Tibial artery (tissue), 4 donors: ENCODE measurements around the gene PRDM5.

Experiments
- DNase-seq, 2 donors: peaks; one replicate each; pipeline ENCODE4 v3.0.0-alpha.2; 2019
- H3K27ac ChIP-seq, 2 donors: fragments of 200-600 bp; sonication (generic) in 1 of 2; 1 replicate in 1 of 2; 2 replicates in 1 of 2; pipeline ENCODE4 v1.5.1; 2018 to 2019; ENCODE audit warnings: mild to moderate bottlenecking in 1 of 2
- H3K27me3 ChIP-seq, 2 donors: fragments of 200-600 bp; sonication (generic) in 1 of 2; one replicate each; pipeline versions ENCODE4 v1.5.1 to v1.6.0; 2016 to 2019
- H3K36me3 ChIP-seq, 3 donors: fragments of 200-600 bp; sonication (generic) in 2 of 3; one replicate each; pipeline ENCODE4 v1.5.1; 2016 to 2019; ENCODE audit warnings: mild to moderate bottlenecking in 2 of 3
- H3K4me1 ChIP-seq, 4 donors: fragments of 200-600 bp; sonication (generic) in 2 of 4; 1 replicate in 3 of 4; 2 replicates in 1 of 4; pipeline ENCODE4 v1.5.1; 2016 to 2019
- H3K4me3 ChIP-seq, 2 donors: fragments of 200-600 bp; sonication (generic) in 1 of 2; 1 replicate in 1 of 2; 2 replicates in 1 of 2; pipeline ENCODE4 v1.5.1; 2018 to 2019; ENCODE audit warnings: mild to moderate bottlenecking in 2 of 2
- H3K9me3 ChIP-seq, 3 donors: fragments of 200-600 bp; sonication (generic) in 1 of 3; one replicate each; pipeline ENCODE4 v1.5.1; 2016 to 2019
- CTCF ChIP-seq, 2 experiments: fragments of 200-600 bp in 1 of 2; fragments of 450-650 bp in 1 of 2; IDR thresholded peaks; one replicate each; pipeline ENCODE4 v1.5.1; 2017 to 2019; ENCODE audit warnings: antibody characterized with exemption in 2 of 2, mild to moderate bottlenecking in 1 of 2, moderate library complexity in 1 of 2
- intact Hi-C: fragments of 100-400 bp; cut with DNase I; formaldehyde crosslinking; loops from one replicate; pipeline ENCODE4 v1.15.0; 2023; ENCODE audit warnings: low total_unique reads

Gene PRDM5

GRCh38 chr4:120922381-120923206 is at the start of gene PRDM5:
Gene PRDM5, minus strand, starts transcription at chr4:120922726. Its CDS starts 118 bp downstream, at chr4:120922608.
- H3K36me3 ChIP-seq = no peaks in the 10 kb centered on the region
- DNase-seq = peak; percentile 29 to 74
- H3K4me1 ChIP-seq = peaks cover 0 to 22% (median 0%) of the 10 kb centered on the region in 4 donors
- peak within 1 kb of the TSS; percentile 89 to 92 for H3K27ac ChIP-seq
- TF ChIP-seq CTCF (IDR thresholded peaks at IDR 0.05) = no peak
- peak within 1 kb of the TSS; percentile 78 to 81 for H3K4me3 ChIP-seq
- H3K27me3 ChIP-seq = no peaks in the 10 kb centered on the region
- no peaks in the 10 kb centered on the region for H3K9me3 ChIP-seq
- intact Hi-C loops = loop anchor here (5.0 kb wide), 1 partner anchor 150 kb away; the partner anchor contains the start of gene NDNF

GRCh38 chr4:120971884-120972283 is 49.4 kb upstream of the PRDM5 start:
- no peak overlapping the region for H3K4me3 ChIP-seq
- no peak for DNase-seq
- no peak overlapping the region for H3K27ac ChIP-seq
- intact Hi-C loops = no loop called here
- no peaks in the 10 kb centered on the region for H3K27me3 ChIP-seq
- H3K4me1 ChIP-seq = no peaks in the 10 kb centered on the region
- no peaks in the 10 kb centered on the region for H3K36me3 ChIP-seq
- H3K9me3 ChIP-seq = no peaks in the 10 kb centered on the region
- TF ChIP-seq CTCF (IDR thresholded peaks at IDR 0.05) = no peak

- no peak overlapping the region for H3K27ac ChIP-seq
- no peaks in the 10 kb centered on the region for H3K4me1 ChIP-seq
- H3K4me3 ChIP-seq = no peak overlapping the region
- no peaks in the 10 kb centered on the region for H3K36me3 ChIP-seq
- H3K9me3 ChIP-seq = no peaks in the 10 kb centered on the region
- no peak for TF ChIP-seq CTCF (IDR thresholded peaks at IDR 0.05)
- intact Hi-C loops = no loop called here
- DNase-seq = no peak
- no peaks in the 10 kb centered on the region for H3K27me3 ChIP-seq
Observed at GRCh38 chr4:120965938-120966337, 43.4 kb upstream of the PRDM5 start.

- no peaks in the 10 kb centered on the region for H3K4me1 ChIP-seq
- H3K9me3 ChIP-seq = no peaks in the 10 kb centered on the region
- no peak for TF ChIP-seq CTCF (IDR thresholded peaks at IDR 0.05)
- H3K27me3 ChIP-seq = no peaks in the 10 kb centered on the region
- H3K27ac ChIP-seq = no peak overlapping the region
- H3K4me3 ChIP-seq = no peak overlapping the region
- intact Hi-C loops = no loop called here
- DNase-seq = no peak
- H3K36me3 ChIP-seq = no peaks in the 10 kb centered on the region
Observed at GRCh38 chr4:120964596-120964995, 42.1 kb upstream of the PRDM5 start.

- DNase-seq = no peak
- intact Hi-C loops = no loop called here
- no peaks in the 10 kb centered on the region for H3K4me1 ChIP-seq
- no peaks in the 10 kb centered on the region for H3K9me3 ChIP-seq
- H3K4me3 ChIP-seq = no peak overlapping the region
- no peaks in the 10 kb centered on the region for H3K27me3 ChIP-seq
- no peak for TF ChIP-seq CTCF (IDR thresholded peaks at IDR 0.05)
- no peaks in the 10 kb centered on the region for H3K36me3 ChIP-seq
- H3K27ac ChIP-seq = no peak overlapping the region
Observed at GRCh38 chr4:120963449-120963848, 40.9 kb upstream of the PRDM5 start.
